Stimulated activated CD8-positive, alpha-beta memory T cell treated with anti-CD3 and anti-CD28 coated beads, Interleukin-12 subunit alpha, Interleukin-12 subunit beta, amount 100 ng/mL, for 1 hour (primary cell): Measurements from ENCODE around the gene OXCT1.
"Not testable (repeated sequence)": the region's sequence is repeated elsewhere in the genome, so short reads cannot be mapped to it uniquely, and the experiment has no call there.

ENCODE experiments used
- DNase-seq: peaks from one replicate; pipeline ENCODE4 v3.0.0-alpha.2; 2020; ENCODE audit warnings: low read depth

The OXCT1 gene

DNA sequence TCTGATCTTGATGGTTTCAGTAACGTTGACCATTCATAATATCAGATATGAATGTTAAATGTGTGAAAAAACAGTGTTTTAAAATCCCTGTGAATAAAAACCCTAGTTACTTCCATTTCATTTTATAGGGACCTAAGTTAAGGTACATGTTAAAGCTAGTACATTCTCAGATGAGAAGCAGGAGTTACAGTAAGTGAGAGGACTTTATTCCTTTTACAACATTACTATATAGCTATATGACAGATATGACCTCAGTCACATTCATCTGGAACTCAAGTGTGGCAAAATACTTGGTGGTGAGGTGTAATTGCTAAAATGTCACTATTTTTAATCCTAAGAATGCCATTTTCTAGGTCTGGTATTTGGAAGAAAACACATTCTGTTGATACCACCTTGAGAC is 96.4 kb downstream of the OXCT1 start:
- DNase-seq: no peak

DNA sequence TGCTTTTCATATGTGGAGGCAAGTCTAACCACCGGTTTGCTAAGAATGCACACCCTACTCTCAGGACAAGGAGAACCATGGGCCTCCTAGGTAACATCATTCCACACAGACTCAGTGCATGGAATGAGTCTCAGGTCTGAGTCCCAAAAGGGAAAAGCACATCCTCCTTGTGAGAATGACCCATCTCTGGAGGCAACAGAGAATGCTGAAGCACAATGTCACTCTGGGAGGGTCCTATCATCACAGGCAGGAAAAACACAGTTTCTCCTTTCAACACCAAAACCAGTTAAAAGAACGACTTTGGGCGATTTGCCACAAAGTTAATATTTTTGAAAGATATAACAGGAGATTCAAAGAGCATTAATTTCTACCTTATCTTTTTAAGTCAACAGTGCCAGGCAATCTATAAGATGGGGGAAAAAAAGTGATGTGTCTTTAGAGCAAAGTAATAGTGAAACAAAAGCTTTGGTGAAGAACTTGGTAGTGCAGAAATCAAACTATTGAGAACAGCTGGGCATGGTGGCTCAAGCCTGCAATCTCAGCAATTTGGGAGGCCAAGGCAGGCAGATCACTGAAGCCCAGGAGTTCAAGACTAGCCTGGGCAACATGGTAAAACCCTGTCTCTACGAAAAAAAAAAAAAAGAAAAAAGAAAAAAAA is 97.3 kb downstream of the OXCT1 start:
- DNase-seq: no peak

DNA sequence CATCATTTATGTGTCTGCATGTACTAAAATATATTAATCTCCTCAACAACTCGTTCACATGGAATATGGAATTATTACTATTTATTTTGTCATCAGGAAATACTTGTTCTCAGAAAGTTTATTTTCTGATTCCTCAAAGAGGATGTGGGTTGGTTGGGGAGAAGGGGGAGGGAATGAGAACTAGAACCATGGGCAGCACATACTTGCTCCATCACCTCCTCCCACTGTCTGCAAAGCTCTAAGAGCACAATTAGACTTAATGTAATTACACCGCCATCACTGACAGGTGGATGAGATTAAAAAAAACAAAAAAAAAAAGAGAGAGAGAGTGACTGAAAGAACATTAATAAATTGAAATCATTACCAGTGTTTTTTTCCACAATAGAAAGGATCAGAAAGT is 98.2 kb downstream of the OXCT1 start:
- no peak for DNase-seq

DNA sequence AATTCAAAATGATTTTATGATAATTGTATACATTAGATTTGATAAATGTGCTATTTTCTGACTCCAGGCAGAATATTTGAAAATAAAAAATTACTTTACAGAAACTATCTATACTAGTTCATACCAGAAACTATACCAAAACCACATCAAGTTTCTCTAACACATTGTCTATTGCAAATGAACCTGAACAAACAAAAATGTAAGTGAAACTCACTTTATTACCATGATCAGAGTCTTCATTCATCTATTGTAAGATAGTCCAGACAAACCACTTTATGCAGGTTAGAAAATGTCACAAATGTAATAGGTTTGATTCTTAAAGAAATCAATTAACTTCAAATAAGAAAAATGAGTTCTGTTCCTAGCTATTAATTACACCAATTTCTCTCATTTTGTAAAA is 99.4 kb downstream of the OXCT1 start:
- DNase-seq: no peak

DNA sequence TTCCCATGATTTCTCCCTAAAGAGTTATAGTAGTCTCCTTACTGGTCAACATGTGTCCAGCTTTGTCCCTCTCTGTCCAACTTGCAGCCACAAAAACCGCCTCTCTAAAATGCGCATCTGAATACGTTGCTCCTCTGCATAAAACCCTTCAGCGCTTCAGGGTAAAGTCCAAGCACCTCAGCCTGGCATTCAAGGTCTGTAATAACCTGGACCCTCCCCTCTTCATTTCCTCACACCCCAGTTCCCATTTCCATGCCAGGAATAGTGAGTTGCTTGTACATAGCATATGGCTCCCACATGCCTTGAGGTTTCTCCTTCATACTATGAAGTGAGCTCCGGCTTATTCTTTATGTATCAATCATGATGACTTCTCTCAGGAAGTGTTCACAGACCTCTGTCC is 101.5 kb downstream of the OXCT1 start:
- no peak for DNase-seq

DNA sequence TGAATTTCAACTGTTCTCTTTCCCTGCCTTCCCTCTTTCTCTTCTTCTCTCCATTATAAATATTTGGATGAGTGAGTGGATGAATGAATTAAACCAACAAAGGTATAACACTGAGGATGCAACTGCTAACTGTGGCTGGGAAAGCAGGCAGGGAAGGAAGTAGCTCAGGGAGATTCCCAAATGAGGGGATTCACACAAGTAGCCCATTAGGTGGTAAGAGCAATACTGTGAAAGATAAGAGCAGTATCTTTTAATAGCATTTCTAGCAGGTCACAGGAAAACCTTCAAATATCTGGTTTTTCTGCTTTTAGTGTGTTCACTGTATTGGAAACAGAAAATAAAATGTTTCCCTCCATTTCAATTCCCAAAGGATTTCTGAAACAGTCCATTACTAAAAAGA is 105.6 kb downstream of the OXCT1 start:
- DNase-seq: no peak

DNA sequence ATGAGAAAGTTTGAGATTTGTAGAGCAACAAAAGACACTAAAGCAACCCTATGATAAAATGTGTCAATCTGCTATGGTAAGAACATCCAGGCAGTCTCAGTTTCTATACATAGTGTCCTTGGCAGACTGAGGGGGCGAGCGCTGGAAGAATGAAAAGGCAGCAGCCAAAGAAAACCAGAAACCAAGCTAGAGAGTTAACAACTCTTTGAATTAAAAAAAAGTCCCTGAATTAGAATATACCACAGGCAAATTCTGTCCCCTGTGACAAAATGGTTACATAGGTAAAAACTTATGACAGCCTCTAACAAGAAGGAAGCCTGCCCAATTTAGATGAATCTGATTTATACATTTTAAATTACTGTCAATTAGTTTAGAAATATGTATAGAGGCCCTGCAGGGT is 106.7 kb downstream of the OXCT1 start:
- no peak for DNase-seq

DNA sequence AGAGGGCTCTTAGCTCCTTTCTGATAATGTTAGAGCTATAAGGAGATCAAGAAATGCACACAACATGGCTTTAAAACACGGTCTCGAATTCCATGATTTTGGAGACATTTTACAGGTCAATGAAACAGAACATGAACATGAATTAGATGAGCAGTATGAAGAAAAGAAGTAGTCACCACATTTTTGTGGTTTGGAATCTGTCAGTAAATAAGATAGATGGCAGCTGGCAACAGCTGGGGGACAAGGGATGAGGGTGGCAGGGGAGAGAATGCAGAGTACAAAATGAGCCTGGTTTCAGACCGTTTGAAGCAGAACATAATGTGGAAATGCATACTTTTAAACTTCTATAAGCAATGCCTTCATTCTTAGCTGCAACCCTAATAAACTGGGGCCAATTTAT is 107.1 kb downstream of the OXCT1 start:
- no peak for DNase-seq

DNA sequence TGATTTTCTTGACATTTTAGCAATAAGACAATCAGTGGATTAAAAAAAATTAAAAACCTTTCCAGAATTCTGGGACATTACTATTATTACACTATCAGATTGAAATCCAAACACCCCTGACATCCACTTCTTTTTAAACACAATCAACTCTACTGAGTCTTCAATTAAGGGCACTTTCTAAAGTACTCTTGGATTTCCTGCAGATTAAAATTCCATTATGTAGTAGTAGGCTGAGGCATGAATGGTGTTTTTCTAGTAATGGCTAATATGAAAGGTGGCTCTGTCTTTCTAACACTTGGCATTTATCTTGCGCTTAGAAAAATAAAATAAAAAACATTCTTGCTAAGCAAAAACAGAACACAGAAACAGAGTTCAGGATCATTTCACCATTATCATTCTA is 107.8 kb downstream of the OXCT1 start:
- DNase-seq: no peak

DNA sequence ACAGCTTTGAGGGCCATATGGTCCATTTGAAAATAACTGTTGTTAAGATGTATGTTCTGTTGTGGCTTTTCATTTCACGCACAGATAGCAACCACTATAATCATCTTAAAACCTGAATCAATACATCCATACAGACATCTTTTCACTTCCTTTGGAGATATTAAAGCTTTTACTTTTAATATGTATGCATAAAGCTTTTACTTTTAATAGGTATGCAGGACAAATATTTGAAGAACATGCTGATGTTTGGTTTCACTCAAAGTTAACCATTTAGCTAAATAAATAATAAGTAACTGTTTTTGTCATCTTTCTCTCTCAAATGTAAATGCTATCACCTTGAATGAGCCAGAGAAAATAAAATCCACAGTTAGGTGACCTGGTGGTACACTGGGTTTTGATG is 108.6 kb downstream of the OXCT1 start:
- DNase-seq: no peak

DNA sequence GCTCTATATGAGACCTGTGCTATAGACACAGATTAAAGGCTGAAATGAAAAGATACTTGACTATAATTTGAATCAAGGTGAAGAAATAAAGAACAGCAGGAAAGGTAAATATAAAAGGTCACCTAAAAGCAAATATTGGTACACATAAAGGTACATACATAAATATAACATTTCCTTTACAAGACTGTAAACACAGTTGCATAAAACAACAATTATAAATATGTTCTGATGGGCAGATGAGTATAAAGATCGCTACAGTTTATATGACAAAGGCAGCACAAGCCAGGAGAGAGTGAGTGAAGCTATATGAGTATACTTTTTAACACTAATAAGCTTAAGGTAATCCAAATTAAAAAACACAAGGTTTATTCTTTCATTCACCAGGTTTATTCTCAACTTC is 114.5 kb downstream of the OXCT1 start:
- no peak for DNase-seq

DNA sequence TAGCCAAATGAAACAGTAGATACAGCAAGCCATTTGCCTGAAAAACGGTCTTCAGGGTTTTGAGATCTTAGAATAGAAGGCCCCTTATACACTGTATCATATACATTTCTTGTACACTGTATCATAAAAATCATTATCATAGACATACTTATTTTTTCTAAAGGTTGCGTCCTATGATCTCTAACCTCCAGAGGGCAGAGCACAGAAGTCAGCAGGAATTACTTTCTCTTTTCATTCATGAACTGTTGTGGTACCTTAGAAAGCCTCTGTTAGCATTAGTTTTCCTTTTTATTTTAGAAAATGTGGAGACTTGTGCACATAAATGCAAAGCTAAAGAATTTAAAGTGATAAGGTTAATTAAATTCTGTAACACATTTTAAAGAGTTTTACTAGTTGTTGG is 115.4 kb downstream of the OXCT1 start:
- no peak for DNase-seq

DNA sequence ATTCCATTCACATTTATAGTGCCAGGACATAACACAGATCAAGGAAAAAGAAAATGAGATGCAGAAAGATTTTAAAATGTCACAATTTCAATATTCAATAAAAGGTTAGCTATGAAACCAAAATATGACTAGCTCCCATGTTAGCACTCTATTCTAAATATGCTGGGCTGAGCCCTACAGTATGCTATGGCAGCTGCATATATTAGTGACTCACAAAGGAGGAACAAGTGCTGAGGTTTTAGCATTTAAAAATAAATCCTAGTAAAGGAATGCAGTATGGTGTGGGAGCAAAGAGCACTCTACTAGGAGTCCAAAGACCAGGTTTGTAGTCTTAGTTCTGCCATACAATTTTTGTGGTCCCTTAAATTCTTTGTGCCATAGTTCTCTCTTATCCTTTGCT is 118.4 kb downstream of the OXCT1 start:
- DNase-seq: no peak

DNA sequence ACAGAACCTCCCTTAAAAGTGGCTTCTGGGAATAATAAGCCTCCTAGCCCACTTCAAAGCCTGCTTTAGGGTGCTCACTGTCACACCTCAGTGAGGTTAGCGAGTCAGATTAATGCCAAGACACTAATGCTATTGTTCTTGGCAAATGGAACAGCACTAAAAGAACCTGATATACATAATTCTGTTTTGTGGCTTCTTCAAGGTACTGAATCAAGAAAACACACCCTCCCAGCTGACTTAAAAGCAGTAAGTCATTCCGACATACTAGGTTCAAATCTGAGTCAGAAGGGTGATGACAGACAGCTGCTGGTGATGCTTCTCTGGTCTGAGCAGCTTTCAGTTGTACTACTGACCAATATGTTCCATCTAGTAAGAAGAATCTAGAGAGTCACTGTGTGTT is 121.6 kb downstream of the OXCT1 start:
- no peak for DNase-seq

DNA sequence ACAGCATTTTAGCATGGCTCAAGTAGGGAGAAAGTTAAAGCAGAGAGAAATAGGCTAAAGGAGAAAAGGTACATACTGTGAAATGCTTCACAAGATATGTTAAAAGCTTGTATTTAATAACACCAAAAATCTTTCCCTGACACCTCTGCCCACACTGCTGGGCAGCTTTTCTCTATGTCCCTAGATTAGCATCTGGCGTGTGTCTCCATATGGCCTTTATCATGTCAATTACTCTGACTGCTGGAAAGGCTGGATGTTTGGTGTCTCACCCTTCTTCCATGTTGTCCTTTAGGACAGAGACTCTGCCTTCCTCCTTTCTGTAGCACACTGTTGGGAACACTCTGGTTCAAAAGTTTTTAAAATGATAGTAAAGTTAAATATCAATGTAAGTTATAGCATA is 122.5 kb downstream of the OXCT1 start:
- no peak for DNase-seq

DNA sequence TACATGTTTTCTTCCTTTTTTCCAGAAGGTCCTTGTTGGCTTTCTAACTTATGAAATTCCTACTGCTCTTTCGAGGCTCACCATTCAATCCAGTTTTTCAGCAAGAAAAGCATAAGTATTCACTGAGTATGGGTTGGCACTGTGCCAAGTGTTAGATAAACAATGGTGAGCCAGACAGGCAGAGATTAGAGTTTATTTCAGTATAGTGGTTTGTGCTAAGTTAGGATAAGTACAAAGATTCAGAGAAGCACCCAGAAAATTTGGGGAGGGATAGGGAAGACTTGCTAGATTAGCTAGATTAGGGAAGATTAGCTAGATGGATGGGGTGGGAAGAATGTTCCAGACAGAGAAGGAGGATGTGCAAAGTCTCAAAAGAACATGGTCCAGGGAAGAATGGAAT is 122.9 kb downstream of the OXCT1 start:
- no peak for DNase-seq

DNA sequence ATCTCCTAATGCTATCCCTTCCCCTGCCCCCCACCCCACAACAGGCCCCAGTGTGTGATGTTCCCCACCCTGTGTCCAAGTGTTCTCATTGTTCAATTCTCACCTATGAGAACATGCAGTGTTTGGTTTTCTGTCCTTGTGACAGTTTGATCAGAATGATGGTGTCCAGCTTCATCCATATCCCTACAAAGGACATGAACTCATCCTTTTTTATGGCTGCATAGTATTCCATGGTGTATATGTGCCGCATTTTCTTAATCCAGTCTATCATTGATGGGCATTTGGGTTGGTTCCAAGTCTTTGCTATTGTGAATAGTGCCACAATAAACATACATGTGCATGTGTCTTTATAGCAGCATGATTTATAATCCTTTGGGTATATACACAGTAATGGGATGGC is 127.6 kb downstream of the OXCT1 start:
- not testable (repeated sequence) for DNase-seq

DNA sequence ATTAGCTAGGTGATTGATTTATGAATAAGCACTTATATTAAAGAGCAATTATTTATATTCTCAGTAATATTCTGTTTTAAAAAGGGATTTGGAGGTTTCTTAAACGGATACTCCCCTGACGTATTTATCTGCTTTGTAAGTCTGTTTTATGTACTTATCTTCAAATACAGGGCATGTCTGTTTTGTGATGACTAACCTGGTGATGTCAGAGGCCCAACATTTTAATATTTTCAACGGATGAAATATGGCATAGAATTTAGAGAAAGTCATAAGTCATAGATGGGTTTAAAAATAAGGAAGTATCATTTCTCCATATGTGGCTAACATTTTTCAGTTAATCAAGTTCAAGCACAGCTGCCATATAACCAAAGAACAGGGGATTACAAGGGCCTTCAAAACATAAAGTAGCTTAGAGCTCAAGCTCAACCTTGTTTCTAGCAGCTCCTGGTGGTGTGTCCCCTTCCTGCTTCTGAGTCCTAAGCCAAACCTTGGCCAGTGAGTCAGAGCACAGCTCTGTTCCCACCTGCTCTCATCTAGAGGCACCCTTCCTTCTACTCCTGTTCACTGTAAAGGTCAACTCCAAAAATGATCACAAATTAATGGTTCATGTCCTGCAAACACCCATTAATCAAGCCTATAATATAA is 131.4 kb downstream of the OXCT1 start:
- DNase-seq: no peak

DNA sequence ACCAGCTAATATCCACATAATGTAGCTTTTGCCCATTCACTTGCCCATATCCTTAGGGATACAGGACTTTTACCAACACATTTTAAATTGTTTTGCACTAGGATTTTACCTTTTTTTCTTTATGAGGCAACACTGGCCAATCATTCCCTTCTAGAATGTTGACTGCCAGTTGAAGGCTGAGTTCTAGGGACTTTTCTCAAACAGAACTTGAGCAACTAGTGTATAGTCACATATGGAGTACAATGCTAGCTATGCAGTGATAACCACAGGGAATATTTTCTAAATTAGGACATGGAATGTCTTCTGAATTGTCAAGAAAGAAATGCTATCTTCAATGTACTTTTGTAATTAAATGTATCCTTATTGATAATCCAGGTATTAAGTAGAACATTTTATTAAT is 133.6 kb downstream of the OXCT1 start:
- DNase-seq: no peak

DNA sequence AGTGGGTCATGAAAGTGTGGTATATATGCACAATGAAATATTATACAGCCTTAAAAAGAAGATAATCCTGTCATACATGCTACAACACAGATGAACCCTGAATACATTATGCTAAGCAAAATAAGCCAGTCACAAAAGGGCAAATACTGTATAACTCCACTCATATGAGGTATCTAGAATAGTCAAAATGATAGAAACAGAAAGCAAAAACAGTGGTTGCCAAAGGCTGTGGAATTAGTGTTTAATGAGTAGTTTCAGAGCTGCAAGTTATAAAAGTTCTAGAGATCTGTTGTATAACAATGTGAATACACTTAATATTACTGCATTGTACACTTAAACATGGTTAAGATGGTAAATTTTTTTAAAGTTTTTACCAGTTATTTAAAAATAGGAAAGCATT is 135.0 kb downstream of the OXCT1 start:
- no peak for DNase-seq

DNA sequence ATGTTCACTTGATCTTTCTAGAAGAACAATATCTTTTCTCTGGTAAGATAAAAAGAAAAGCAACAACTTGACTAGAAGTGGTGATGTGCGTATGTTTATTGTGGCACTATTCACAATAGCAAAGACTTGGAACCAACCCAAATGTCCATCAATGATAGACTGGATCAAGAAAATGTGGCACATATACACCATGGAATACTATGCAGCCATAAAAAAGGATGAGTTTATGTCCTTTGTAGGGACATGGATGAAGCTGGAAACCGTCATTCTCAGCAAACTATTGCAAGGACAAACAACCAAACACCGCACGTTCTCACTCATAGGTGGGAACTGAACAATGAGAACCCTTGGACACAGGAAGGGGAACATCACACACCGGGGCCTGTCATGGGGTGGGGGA is 140.8 kb downstream of the OXCT1 start:
- not testable (repeated sequence) for DNase-seq

DNA sequence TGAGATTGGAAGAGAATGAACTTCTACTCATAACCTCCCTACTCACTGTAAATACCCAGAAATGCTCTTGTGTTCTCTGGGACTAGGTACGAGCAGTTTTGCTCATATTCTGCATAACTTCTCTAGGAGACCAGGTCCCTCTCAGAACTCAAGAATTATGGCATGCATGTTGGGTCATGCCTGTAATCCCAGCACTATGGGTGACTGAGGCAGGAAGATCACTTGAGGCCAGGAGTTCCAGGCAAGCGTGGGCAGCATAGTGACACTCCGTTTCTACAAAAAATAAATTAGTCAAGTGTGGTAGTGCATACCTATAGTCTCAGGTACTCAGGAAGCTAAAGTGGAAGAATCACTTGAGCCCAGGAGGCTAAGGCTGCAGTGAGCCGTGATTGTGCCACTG is 141.9 kb downstream of the OXCT1 start:
- no peak for DNase-seq

DNA sequence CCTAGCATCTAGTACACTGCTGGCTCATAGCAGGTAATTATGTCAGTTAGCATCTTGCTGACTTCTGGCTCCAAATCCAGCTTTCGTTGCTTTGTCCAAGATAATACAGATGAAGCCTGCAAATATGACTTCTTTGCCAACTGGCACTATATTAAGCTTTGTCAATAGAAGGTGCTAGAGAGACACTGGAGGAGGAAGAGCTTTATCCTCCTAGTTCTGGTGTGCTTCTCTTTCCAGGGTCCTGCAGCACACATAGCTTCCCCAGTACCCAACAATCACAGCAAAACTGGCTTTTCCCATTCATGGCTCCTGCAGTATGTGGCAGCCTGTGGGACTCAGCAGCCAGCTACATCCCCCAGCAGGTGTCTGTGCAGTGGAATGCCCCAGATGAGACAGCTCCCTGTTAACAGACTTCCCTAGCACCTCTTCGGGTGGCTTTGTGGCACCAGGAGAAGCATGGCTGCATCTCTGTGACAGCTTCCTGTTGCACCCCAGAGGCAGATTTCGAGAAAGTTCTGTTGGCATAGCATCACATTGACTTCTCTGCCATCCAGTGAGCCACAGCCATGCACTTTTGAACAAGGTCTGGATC is 147.8 kb downstream of the OXCT1 start:
- no peak for DNase-seq

DNA sequence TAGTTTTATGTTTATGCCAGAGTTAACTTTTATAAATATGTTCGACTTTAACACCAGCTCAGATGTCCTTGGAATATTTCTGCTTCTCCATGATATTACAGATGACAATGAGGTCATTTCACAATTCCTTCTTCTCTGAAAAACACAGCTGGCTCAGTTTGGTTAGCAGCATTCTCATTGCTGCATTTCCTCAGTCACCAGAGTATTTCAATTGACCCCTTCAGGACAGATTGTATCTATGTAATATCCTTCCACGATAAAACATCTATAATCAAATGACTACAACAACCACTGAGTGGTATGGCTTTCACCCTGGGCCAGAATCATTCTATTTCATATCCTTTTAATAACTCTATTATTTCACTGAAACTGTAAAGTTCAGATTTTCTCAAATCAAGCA is 148.7 kb downstream of the OXCT1 start:
- DNase-seq: no peak
